HCT116 (cell line): Measurements from ENCODE around the gene SIT1. TPM values are rescaled to one million over a fixed set of nuclear protein-coding genes. Genes with fewer than 3 reads are reported as not detected.
A peak's percentile ranks its signal among the peaks of the same experiment; 100 is the strongest.

ENCODE experiments used
- ATAC-seq: fragments of 200-7000 bp; cut with Tn5 transposase; 2 replicates; pipeline ENCODE4 v1.9.1; 2020; ENCODE audit warnings: mild to moderate bottlenecking, moderate library complexity
- BruUV-seq: library from RNA; stranded (reverse); fragments of 400-500 nt; replicated peaks from 2 replicates; lab custom pipeline; 2021; lab: Mats Ljungman, UMichigan
- CTCF ChIA-PET: fragments of 300-600 bp; sonication (Branson Sonifier 250); formaldehyde crosslinking; loops from one replicate; lab custom pipeline; 2021; ENCODE audit warnings: antibody characterized with exemption; lab: Charles Lee
- POLR2A ChIA-PET: fragments of 300-600, 350-600 bp; sonication (Branson Sonifier 250); formaldehyde crosslinking; loops from one replicate; lab custom pipeline; 2021; ENCODE audit warnings: antibody characterized with exemption; lab: Charles Lee
- RAD21 ChIA-PET, 2 experiments: fragments of 300-600 bp; sonication (Branson Sonifier 250); formaldehyde crosslinking; loops; one replicate each; lab custom pipeline; 2023; ENCODE audit warnings: low total read pairs in 2 of 2; ENCODE audit not compliant: uncharacterized antibody in 2 of 2, unreplicated experiment in 2 of 2, low non-redundant PET in 1 of 2; lab: Charles Lee
- DNase-seq: peaks from one replicate; pipeline ENCODE4 v3.0.0-alpha.2; 2010; ENCODE audit warnings: low read depth, low spot score
- H2AFZ ChIP-seq: fragments of 200-600 bp; shearing (Covaris generic), sonication (generic); 2 replicates; pipeline ENCODE4 v1.6.1; 2017; ENCODE audit warnings: low read depth, mixed run types, mixed read lengths, antibody characterized with exemption, low read length; ENCODE audit not compliant: poor library complexity, severe bottlenecking
- H3K27ac ChIP-seq: 2 replicates; pipeline ENCODE4 v1.5.1; 2012; ENCODE audit warnings: low read depth, low read length
- H3K27me3 ChIP-seq: fragments of 200-600 bp; sonication (generic); 2 replicates; pipeline ENCODE4 v1.6.1; 2016; ENCODE audit warnings: mixed run types, low read length, mixed read lengths; ENCODE audit not compliant: insufficient read depth
- H3K36me3 ChIP-seq, 2 experiments: fragments of 200-500 bp in 1 of 2; fragments of 200-600 bp in 1 of 2; sonication (Bioruptor generic) in 1 of 2; sonication (generic) in 1 of 2; 2 replicates each; pipeline versions ENCODE4 v1.5.1 to v1.6.1; 2014 to 2016; ENCODE audit warnings: low read length in 2 of 2, inconsistent platforms in 1 of 2, mixed read lengths in 1 of 2, mixed run types in 1 of 2; ENCODE audit not compliant: insufficient read depth in 2 of 2, control insufficient read depth in 1 of 2
- H3K4me1 ChIP-seq, 2 experiments: fragments of 200-600 bp in 1 of 2; sonication (generic) in 1 of 2; 2 replicates each; pipeline versions ENCODE4 v1.5.1 to v1.6.1; 2012 to 2017; ENCODE audit warnings: low read length in 2 of 2, inconsistent platforms in 1 of 2, mild to moderate bottlenecking in 1 of 2, mixed read lengths in 1 of 2, mixed run types in 1 of 2, moderate library complexity in 1 of 2; ENCODE audit not compliant: insufficient read depth in 2 of 2, control insufficient read depth in 1 of 2
- H3K4me2 ChIP-seq: fragments of 200-600 bp; sonication (generic); 2 replicates; pipeline ENCODE4 v1.6.1; 2017; ENCODE audit warnings: mixed run types, low read length, mixed read lengths
- H3K4me3 ChIP-seq, 2 experiments: fragments of 200-600 bp in 1 of 2; sonication (generic) in 1 of 2; replicated peaks in 1 of 2; 2 replicates each; pipeline ENCODE4 v1.5.1; 2011 to 2016; ENCODE audit warnings: low read length in 2 of 2, control low read depth in 1 of 2, low read depth in 1 of 2, mild to moderate bottlenecking in 1 of 2, mixed read lengths in 1 of 2, mixed run types in 1 of 2
- H3K79me2 ChIP-seq: fragments of 200-600 bp; sonication (generic); 2 replicates; pipeline ENCODE4 v1.6.1; 2017; ENCODE audit warnings: mild to moderate bottlenecking, mixed run types, low read length, moderate library complexity, mixed read lengths; ENCODE audit not compliant: insufficient read depth
- H3K9ac ChIP-seq: fragments of 200-600 bp; sonication (generic); 2 replicates; pipeline ENCODE4 v1.6.1; 2016; ENCODE audit warnings: low read length, mixed read lengths
- H3K9me2 ChIP-seq: fragments of 200-600 bp; sonication (generic), shearing (Covaris generic); 2 replicates; pipeline ENCODE4 v1.6.1; 2017; ENCODE audit warnings: mixed run types, mild to moderate bottlenecking, moderate library complexity; ENCODE audit not compliant: insufficient read depth
- H3K9me3 ChIP-seq, 2 experiments: fragments of 200-500 bp in 1 of 2; fragments of 200-600 bp in 1 of 2; sonication (Bioruptor generic) in 1 of 2; sonication (generic) in 1 of 2; 2 replicates each; pipeline ENCODE4 v1.6.1; 2014 to 2017; ENCODE audit warnings: low read length in 2 of 2, mixed read lengths in 2 of 2, inconsistent platforms in 1 of 2, low read depth in 1 of 2, mild to moderate bottlenecking in 1 of 2, mixed run types in 1 of 2, moderate library complexity in 1 of 2; ENCODE audit not compliant: control insufficient read depth in 1 of 2, insufficient read depth in 1 of 2
- H4K20me1 ChIP-seq: fragments of 200-600 bp; sonication (generic), shearing (Covaris generic); 2 replicates; pipeline ENCODE4 v1.6.1; 2017; ENCODE audit warnings: mixed run types, mild to moderate bottlenecking, moderate library complexity; ENCODE audit not compliant: insufficient read depth
- EGR1 ChIP-seq: IDR thresholded peaks from 2 replicates; pipeline ENCODE4 v1.6.1; 2012; ENCODE audit warnings: low read depth
- EZH2 ChIP-seq: fragments of 200-600 bp; sonication (generic); IDR thresholded peaks from 2 replicates; pipeline ENCODE4 v1.6.1; 2017; ENCODE audit warnings: antibody characterized with exemption, mixed run types
- ZFX ChIP-seq: fragments of 450-650 bp; IDR thresholded peaks from 2 replicates; pipeline ENCODE4 v1.6.1; 2017
- intact Hi-C: fragments of 100-400 bp; cut with micrococcal nuclease; formaldehyde crosslinking; loops from 2 replicates; pipeline ENCODE4 v1.10.0; 2022
- total RNA-seq: library from RNA; stranded (reverse); gene quantifications from one replicate; pipeline ENCODE4 v1.2.1, GENCODE V29; 2021; ENCODE audit not compliant: unreplicated experiment
- TF ChIP-seq, protein P1 (sequence below): IDR thresholded peaks from 2 replicates; pipeline ENCODE4 v1.6.1; 2011; ENCODE audit warnings: mild to moderate bottlenecking, low read length, moderate library complexity; ENCODE audit not compliant: insufficient replicate concordance; ENCODE audit errors: extremely low read depth

Gene SIT1
- total RNA-seq, 1 experiment from 2014 or later: not detected

DNA sequence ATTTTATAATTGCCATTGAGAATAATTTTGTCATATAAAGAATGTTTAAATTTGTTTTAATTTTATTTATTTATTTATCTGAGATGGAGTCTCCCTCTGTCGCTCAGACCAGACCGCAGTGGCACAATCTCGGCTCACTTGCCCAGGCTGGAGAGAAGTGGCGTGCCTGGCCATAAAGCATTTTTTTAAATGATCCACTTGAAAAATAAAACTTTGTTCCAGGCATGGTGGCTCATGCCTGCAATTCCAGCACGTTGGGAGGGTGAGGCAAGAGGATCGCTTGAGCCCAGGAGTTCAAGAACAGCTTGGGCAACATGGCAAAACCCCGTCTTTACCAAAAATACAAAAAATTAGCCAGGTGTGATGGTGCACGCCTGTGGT lies 2.1 kb upstream of the SIT1 start (continued):
- TF ChIP-seq EGR1: no peak
- TF ChIP-seq EZH2: no peak

DNA sequence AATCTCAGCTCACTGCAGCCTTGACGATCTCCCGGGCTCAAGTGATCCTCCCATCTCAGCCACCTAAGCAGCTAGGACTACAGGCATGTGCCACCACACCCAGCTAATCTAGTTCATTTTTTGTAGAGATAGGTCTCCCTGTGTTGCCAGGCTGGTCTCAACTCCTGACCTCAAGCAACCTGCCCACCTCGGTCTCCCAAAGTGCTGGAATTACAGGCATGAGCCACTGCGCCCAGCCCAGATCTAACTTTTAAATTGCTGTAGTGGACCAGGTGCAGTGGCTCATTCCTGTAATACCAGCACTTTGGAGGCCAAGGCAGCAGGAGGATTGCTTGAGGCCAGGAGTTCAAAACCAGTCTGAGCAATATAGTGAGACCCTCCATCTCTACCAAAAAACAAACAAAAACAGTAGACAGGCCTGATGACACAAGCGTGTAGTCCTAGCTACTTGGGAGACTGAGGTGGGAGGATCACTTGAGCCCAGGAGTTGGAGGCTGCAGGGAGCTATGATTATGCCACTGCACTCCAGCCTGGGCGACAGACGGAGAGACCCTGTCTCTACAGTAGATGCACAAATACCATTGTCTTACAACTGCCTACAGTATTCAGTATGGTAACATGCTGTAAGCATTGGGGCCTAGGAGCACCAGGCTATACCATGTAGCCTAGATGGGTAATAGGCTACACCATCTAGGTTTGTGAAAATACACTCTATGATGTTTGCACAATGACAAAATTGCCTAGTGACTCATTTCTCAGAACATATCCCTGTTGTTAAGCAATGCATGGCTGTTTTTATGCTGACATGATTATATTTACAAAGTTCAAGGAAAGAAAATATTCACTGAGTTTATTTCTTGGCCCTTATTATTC lies 1.5 kb upstream of the SIT1 start:
- no peak for ATAC-seq
- no TSS peak for BruUV-seq
- no peaks in the 10 kb centered on the region for H3K79me2 ChIP-seq

DNA sequence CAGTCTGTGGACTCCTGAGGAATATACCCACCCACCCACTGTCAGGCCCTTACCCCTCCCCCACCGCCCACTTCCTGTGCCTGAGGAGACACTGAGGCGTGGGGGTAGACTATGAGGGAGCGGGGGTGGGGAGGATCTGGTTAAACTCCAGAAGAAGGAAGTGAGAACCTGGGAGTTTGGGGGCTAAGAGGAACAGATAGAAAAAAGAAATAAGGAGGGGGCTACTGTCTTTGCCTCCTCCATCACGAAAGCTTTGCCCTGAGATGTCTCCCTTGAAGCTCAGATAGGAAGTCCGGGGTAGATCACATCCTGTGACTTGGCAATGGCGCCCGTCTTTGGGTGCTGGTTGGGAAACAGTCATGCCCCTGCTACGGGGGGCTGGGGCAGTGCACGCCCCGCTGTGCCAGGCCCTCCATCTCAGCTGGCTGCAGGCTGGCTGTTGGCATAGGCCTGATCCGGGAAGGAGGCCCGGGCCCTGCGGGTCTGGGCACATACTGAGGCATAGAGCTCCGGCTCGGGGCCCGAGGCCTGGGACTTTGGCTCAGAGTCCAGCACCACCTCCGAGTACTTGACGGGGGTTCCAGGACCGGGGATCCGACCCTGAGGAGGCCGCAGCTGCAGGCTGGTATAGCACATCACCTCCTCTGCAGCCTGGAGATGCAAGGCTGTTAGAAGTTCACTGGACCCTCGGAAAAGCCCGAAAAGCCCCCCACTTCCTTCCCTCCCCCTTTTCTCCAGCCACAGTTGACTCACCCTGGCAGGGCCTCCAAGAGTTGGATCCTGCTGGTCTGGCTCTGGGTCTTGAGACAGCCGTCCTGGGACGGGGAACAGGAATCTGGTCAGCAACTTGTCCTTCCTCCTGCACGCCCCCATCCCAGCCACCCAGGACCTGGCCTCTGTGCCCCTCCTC lies 1.0 kb downstream of the SIT1 start:
- intact Hi-C loops: loop anchor here (10.0 kb wide), 1 partner anchor 535 kb away; the partner anchor contains the start of gene ATOSB
- DNase-seq (no peak), ATAC-seq (no peak)
- Histone ChIP-seq H4K20me1 (no peaks in the 10 kb centered on the region), H3K36me3 (no peaks in the 10 kb centered on the region), H3K9me2 (no peaks in the 10 kb centered on the region), H3K27me3 (no peaks in the 10 kb centered on the region), H2AFZ (no peak overlapping the region), H3K4me1 (peaks cover 6 to 29% of the 10 kb centered on the region in 2 experiments; a peak in 3 of 4 replicates), H3K4me3 (no peak overlapping the region), H3K9me3 (no peaks in the 10 kb centered on the region), H3K79me2 (no peaks in the 10 kb centered on the region), H3K4me2 (no peak overlapping the region), H3K9ac (no peak overlapping the region), H3K27ac (no peak overlapping the region)
- BruUV-seq: no TSS peak
- TF ChIP-seq, protein P1, sequence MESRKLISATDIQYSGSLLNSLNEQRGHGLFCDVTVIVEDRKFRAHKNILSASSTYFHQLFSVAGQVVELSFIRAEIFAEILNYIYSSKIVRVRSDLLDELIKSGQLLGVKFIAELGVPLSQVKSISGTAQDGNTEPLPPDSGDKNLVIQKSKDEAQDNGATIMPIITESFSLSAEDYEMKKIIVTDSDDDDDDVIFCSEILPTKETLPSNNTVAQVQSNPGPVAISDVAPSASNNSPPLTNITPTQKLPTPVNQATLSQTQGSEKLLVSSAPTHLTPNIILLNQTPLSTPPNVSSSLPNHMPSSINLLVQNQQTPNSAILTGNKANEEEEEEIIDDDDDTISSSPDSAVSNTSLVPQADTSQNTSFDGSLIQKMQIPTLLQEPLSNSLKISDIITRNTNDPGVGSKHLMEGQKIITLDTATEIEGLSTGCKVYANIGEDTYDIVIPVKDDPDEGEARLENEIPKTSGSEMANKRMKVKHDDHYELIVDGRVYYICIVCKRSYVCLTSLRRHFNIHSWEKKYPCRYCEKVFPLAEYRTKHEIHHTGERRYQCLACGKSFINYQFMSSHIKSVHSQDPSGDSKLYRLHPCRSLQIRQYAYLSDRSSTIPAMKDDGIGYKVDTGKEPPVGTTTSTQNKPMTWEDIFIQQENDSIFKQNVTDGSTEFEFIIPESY: no peak
- ChIA-PET RAD21 (no interaction called here), POLR2A (no interaction called here), CTCF (no interaction called here)

More for the DNA sequence above, 1.5 kb upstream of the SIT1 start:
- Histone ChIP-seq H2AFZ (no peak overlapping the region), H3K27ac (no peak overlapping the region), H3K4me3 (no peak overlapping the region), H3K4me2 (peak overlapping the region; percentile 14; the same call in 1 of the 2 replicates), H3K27me3 (no peaks in the 10 kb centered on the region)
- DNase-seq: no peak
- CTCF ChIA-PET: no interaction called here
- TF ChIP-seq EZH2 (no peak), ZFX (no peak)
- TF ChIP-seq, all 23 proteins: peak for 0
- peaks cover 5 to 17% of the 10 kb centered on the region in 2 experiments; a peak in 3 of 4 replicates for H3K4me1 ChIP-seq
- ChIA-PET RAD21 (no interaction called here), POLR2A (no interaction called here)
- H4K20me1 ChIP-seq: no peaks in the 10 kb centered on the region
- H3K36me3 ChIP-seq: no peaks in the 10 kb centered on the region
- intact Hi-C loops: loop anchor here (10.0 kb wide), 1 partner anchor 537 kb away; the partner anchor contains the start of gene ATOSB
- no peaks in the 10 kb centered on the region for H3K9me2 ChIP-seq
- H3K9ac ChIP-seq: no peak overlapping the region
- no peaks in the 10 kb centered on the region for H3K9me3 ChIP-seq
